Adrenal gland (tissue), 12 donors: ENCODE data around the gene FHOD3. TPM values are rescaled to one million over a fixed set of nuclear protein-coding genes. Genes with fewer than 3 reads are reported as not detected.

Experiments used
- DNase-seq, 7 donors: peaks; one replicate each; pipeline ENCODE4 v3.0.0-alpha.2; 2019 to 2020
- H3K27ac ChIP-seq, 5 donors: fragments of 200-600 bp; sonication (generic) in 4 of 5; 1 replicate in 3 of 5; 2 replicates in 2 of 5; pipeline versions ENCODE4 v1.5.1 to v1.8.0; 2016 to 2020; ENCODE audit warnings: mild to moderate bottlenecking in 1 of 5
- H3K27me3 ChIP-seq: fragments of 200-600 bp; 2 replicates; pipeline ENCODE4 v1.8.0; 2021
- H3K36me3 ChIP-seq, 2 donors: fragments of 200-600 bp; replicated peaks in 1 of 2; 1 replicate in 1 of 2; 2 replicates in 1 of 2; pipeline versions ENCODE4 v1.5.1 to v1.8.0; 2018 to 2022
- H3K4me1 ChIP-seq, 2 donors: fragments of 200-600 bp; replicated peaks in 1 of 2; 1 replicate in 1 of 2; 2 replicates in 1 of 2; pipeline versions ENCODE4 v1.5.1 to v1.8.0; 2018 to 2021
- H3K4me3 ChIP-seq, 4 donors: fragments of 200-600 bp; sonication (generic) in 3 of 4; one replicate each; pipeline ENCODE4 v1.5.1; 2016 to 2018
- H3K9me3 ChIP-seq, 3 donors: fragments of 200-600 bp; sonication (generic) in 1 of 3; replicated peaks in 1 of 3; 1 replicate in 2 of 3; 2 replicates in 1 of 3; pipeline versions ENCODE4 v1.5.1 to v1.8.0; 2016 to 2021
- POLR2A ChIP-seq, 2 donors: fragments of 450-650 bp; IDR thresholded peaks; one replicate each; pipeline ENCODE4 v1.6.1; 2017; ENCODE audit warnings: antibody characterized with exemption in 2 of 2, mild to moderate bottlenecking in 2 of 2, moderate library complexity in 1 of 2
- WGBS, 4 donors: extraction: QIAGEN DNeasy Blood & Tissue Kit in 2 of 4; methylation state at CpG; one replicate each; pipeline versions ENCODE4 v1.1.5 to v1.1.7; 2013 to 2017; 5-methylcytosine and 5-hydroxymethylcytosine counted together
- intact Hi-C, 2 donors: fragments of 100-400 bp; cut with DNase I; formaldehyde crosslinking; loops; one replicate each; pipeline versions ENCODE4 v1.14.1 to v1.15.0; 2022 to 2023
- polyA plus RNA-seq, 3 donors: library from polyadenylated mRNA; stranded (reverse); fragments of 200-250 nt in 2 of 3; fragments of 350-450 nt in 1 of 3; fragmentation: Illumina TruSeq in 1 of 3; extraction: RNeasy Lipid Tissue Mini Kit (QIAGEN cat#74804) in 1 of 3; gene quantifications; one replicate each; pipeline ENCODE4 v1.2.3, GENCODE V29; 2013 to 2014
- total RNA-seq, 9 donors: library from RNA; depleted of rRNA in 4 of 9; stranded (reverse); fragments of >200 nt in 4 of 9; fragments of 120-200 nt in 1 of 9; fragmentation: NEBNext Ultra II Directional in 1 of 9; extraction: Animal tissue kit (Norgen Biotek cat#: 25700) in 1 of 9; gene quantifications; one replicate each; pipeline versions ENCODE4 v1.1.0 to v1.2.4, GENCODE V29; 2013 to 2023
- TF ChIP-seq, protein P1 (sequence below), 6 experiments: fragments of 450-650 bp in 4 of 6; fragments of 200-600 bp in 2 of 6; sonication (generic) in 1 of 6; IDR thresholded peaks; 1 replicate in 5 of 6; 2 replicates in 1 of 6; pipeline versions ENCODE4 v1.5.1 to v1.8.0; 2016 to 2021; ENCODE audit warnings: antibody characterized with exemption in 6 of 6, mild to moderate bottlenecking in 2 of 6, moderate library complexity in 1 of 6
- donor health status: healthy with polysubstance abuse.
- donor health status: Bipolar disorder and iron deficiency.
- donor health status: DM: yes; HTN: yes; CAD: no.
- donor health status: DM: no; HTN: no; CAD: no.
- donor health status: DM: no; HTN: no; CAD: no.
- donor health status: DM: yes; HTN: yes; CAD: no.

The FHOD3 gene
- total and polyA plus RNA-seq, 12 donors, result 17.5 to 87.9 (median 48.5) TPM

DNA sequence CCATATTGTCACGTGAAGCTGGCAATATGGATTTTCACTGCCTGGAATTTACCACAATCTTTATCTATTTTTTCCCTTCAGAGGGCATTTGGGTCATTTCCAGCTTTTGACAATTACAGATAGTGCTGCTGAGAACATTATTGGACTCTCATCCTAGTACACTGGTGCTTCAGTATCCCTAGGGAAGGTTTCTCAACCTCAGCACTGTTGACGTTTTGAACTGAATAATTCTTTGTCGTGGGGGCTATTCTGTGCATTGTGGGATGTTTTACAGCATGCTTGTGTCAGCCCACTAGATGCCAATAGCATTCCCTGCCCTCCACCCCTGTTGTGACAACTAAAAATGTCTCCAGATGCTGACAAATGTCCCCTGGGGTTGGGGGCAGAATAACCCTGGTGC, 345.5 kb downstream of the FHOD3 start:
- intact Hi-C loops, result no loop called here

DNA sequence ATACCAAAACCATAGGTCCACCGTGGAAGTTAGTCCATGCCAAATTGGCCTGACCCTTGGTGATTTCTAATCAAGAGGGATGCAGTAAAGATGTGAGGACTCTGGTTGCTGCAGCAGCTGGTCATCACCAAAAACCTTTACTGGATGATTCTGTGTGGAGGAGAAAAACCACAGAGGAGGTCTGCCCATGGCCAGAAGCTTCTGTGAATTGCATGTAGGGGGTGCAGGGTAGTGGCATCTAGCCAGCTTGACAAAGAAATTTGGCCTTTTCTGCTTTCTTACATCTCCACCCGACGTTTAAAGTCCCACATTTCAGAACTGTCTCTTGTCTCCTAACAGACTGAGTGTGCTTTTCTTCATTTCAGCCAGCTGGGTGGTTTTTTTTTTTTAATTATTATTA, 351.3 kb downstream of the FHOD3 start:
- intact Hi-C loops, result no loop called here
- 90 to 99% (median 95%) methylated on average over 3 of the region's 3 CpGs for WGBS, 4 donors
- no peaks in the 10 kb centered on the region for H3K4me1 ChIP-seq
- TF ChIP-seq, protein P1, sequence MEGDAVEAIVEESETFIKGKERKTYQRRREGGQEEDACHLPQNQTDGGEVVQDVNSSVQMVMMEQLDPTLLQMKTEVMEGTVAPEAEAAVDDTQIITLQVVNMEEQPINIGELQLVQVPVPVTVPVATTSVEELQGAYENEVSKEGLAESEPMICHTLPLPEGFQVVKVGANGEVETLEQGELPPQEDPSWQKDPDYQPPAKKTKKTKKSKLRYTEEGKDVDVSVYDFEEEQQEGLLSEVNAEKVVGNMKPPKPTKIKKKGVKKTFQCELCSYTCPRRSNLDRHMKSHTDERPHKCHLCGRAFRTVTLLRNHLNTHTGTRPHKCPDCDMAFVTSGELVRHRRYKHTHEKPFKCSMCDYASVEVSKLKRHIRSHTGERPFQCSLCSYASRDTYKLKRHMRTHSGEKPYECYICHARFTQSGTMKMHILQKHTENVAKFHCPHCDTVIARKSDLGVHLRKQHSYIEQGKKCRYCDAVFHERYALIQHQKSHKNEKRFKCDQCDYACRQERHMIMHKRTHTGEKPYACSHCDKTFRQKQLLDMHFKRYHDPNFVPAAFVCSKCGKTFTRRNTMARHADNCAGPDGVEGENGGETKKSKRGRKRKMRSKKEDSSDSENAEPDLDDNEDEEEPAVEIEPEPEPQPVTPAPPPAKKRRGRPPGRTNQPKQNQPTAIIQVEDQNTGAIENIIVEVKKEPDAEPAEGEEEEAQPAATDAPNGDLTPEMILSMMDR (IDR thresholded peaks at IDR 0.05), result no peak
- no peak for TF ChIP-seq POLR2A (IDR thresholded peaks at IDR 0.05)
- H3K4me3 ChIP-seq, result no peak overlapping the region
- H3K9me3 ChIP-seq, result no peaks in the 10 kb centered on the region
- no peaks in the 10 kb centered on the region for H3K27me3 ChIP-seq
- H3K36me3 ChIP-seq, result no peaks in the 10 kb centered on the region
- no peak overlapping the region for H3K27ac ChIP-seq
- DNase-seq, result no peak

More for the DNA sequence above, 345.5 kb downstream of the FHOD3 start:
- no peaks in the 10 kb centered on the region for H3K27me3 ChIP-seq
- H3K9me3 ChIP-seq, result no peaks in the 10 kb centered on the region
- no peaks in the 10 kb centered on the region for H3K36me3 ChIP-seq
- H3K4me1 ChIP-seq, result peaks cover 8 to 14% of the 10 kb centered on the region in 2 donors
- no peak overlapping the region for H3K4me3 ChIP-seq
- 56 to 61% (median 59%) methylated on average over 3 of the region's 3 CpGs for WGBS, 4 donors
- TF ChIP-seq, protein P1 (IDR thresholded peaks at IDR 0.05), result no peak
- TF ChIP-seq POLR2A (IDR thresholded peaks at IDR 0.05), result no peak
- DNase-seq, result no peak
- H3K27ac ChIP-seq, result no peak overlapping the region

DNA sequence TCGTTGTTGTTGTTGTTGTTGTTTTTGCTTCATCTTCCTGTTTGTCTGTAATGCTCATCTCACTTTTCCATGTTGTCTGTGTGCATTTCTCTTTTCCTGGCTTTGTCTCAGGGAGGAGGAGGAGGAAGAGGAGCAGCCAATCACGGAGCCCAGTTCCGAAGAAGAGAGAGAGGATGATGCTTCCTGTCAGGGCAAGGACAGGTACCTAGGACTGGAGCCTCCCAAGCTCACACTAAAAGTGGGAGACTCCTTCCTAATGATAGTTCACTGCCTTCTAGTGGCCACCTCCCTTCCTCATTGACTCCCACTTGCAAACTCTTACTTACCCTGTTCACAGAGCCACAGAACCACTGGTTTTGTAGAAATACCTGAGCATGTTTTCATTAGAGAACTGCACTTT, 351.7 kb downstream of the FHOD3 start:
- Histone ChIP-seq H3K4me1 (no peaks in the 10 kb centered on the region), H3K36me3 (no peaks in the 10 kb centered on the region), H3K27me3 (no peaks in the 10 kb centered on the region), H3K9me3 (no peaks in the 10 kb centered on the region), H3K27ac (no peak overlapping the region), H3K4me3 (no peak overlapping the region)
- TF ChIP-seq, protein P1 (IDR thresholded peaks at IDR 0.05), result no peak
- TF ChIP-seq POLR2A (IDR thresholded peaks at IDR 0.05), result no peak
- no peak for DNase-seq
- intact Hi-C loops, result no loop called here
- 88 to 97% (median 92%) methylated on average over 3 of the region's 3 CpGs for WGBS, 4 donors

DNA sequence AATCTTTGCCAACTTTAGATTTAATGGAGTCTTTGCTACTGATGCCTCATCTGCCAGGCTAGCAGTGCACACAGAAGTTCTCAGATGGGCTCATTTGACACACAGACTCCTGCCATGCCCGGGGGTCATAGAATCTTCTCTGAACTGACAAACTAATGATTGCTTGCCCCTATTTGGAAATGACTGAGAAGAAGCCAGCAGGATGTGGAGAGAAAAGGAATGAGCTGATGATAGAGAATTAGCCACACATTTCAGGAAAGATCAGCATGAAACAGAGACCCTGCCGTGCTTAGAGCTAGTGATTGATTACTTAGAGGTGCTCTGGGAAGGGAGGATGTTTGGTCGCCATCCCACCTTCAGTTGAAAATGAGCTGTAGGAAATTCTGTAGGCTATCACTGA, 352.8 kb downstream of the FHOD3 start:
- no peak overlapping the region for H3K4me3 ChIP-seq
- 69 to 82% (median 75%) methylated on average over 3 of the region's 3 CpGs for WGBS, 4 donors
- no peaks in the 10 kb centered on the region for H3K4me1 ChIP-seq
- H3K27me3 ChIP-seq, result no peaks in the 10 kb centered on the region
- no peaks in the 10 kb centered on the region for H3K9me3 ChIP-seq
- intact Hi-C loops, result no loop called here
- no peaks in the 10 kb centered on the region for H3K36me3 ChIP-seq
- no peak overlapping the region for H3K27ac ChIP-seq
- DNase-seq, result no peak
- TF ChIP-seq, protein P1 (IDR thresholded peaks at IDR 0.05), result no peak
- no peak for TF ChIP-seq POLR2A (IDR thresholded peaks at IDR 0.05)
